Stimulated activated CD8-positive, alpha-beta memory T cell treated with anti-CD3 and anti-CD28 coated beads, Interleukin-4, amount 100 ng/mL, for 48 hours (primary cell): Measurements from ENCODE around the gene ATP2A2.
"Not testable (repeated sequence)": the region's sequence is repeated elsewhere in the genome, so short reads cannot be mapped to it uniquely, and the experiment has no call there.

Experiments used
- DNase-seq: peaks from one replicate; pipeline ENCODE4 v3.0.0-alpha.2; 2020

The ATP2A2 gene

DNA sequence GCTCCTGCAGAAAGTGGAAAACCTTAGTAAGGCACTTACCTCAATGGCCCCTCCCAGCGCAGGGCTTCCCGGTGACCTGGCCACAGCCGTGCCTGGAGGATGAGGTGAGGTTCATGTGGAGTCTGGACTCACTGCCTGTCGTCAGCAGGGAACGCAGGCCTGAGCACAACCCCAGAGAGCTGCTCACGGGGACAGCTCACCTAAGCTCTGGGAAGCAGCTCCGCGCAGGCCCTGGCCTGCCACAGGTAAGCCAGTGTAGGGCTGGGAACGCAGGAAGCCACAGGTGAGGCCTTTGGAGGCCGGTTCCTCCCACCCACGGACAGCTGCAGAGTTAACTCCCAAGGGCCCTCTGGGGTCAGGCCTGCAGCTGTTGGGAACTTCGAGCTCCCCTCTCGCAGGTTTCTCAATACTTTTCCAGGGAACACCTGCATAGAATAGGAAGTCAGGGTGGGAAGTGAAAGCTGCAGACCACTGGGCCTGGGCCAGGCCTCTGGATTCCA is 89.7 kb downstream of the ATP2A2 start:
- no peak for DNase-seq

- DNase-seq, result no peak
Observed at GRCh38 chr12:110371408-110372055, 90.5 kb downstream of the ATP2A2 start.

DNA sequence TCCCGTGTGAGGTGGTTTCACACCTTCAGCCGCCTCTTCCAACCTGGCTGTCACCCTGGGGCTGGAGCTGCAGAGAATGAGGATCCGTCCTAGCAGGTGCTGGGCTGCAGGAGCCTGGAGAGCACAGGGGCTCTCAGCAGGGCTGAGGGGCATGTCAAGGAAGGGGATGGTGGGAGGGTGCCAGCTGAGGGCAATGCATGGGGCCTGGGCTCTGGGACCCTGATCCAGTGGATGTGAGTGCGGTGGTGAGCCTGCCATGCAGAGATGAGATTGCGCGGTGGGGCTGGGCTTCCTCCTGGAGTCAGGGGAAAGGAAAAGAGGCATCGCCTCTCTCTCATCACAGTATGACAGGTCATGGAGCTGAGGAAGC is 91.0 kb downstream of the ATP2A2 start:
- DNase-seq, result no peak

DNA sequence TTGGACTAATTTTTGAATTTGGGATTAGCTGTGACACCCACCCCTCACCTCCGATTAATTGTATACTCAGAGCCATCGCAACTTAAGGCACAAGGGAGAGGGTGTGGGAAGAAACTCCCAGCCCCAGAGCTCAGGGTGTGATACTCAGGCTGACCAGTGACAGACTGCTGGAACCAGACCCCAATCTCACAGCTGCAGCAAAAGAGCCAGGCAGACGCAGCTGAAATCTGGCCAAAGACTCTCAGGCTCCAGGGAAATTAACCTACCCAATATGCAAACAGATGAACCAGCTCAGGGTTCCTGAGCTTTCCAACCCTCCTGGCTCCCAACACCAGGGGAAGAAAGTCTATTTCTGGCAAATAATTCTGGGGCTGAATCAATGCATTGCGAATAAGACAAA is 92.0 kb downstream of the ATP2A2 start:
- no peak for DNase-seq

- DNase-seq, result no peak
Observed at GRCh38 chr12:110373425-110373824, 92.4 kb downstream of the ATP2A2 start.

DNA sequence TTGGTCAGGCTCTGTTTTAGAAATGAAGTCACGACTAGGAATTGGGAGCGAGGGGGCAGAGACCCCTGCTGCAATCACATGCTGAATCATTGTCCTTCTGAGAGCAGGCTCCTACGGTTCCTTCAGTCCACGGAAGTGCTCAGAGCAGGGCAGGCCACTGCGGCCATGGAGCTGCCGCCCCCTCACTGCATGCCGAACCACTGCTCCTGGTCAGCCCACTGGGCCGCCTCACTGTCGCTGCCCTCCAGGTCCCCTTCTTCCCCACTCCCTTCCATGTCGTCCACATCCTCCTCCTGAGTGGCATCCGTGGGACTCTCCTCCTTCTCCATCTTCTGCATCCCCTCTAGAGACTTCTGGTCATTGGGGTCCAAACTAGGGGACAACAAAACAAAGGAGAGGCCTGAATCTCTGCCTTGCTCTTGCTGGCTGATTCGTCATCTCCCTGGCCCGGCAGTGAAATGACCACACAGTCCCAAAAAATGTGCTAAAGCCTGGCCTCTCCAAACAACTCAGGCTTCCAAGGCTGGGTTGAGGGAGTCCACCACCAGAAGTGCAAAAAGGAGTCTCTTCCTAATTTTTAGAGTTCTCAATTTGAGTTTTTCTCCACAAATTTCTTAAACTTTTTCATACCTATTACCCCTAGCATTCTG is 93.0 kb downstream of the ATP2A2 start:
- no peak for DNase-seq

DNA sequence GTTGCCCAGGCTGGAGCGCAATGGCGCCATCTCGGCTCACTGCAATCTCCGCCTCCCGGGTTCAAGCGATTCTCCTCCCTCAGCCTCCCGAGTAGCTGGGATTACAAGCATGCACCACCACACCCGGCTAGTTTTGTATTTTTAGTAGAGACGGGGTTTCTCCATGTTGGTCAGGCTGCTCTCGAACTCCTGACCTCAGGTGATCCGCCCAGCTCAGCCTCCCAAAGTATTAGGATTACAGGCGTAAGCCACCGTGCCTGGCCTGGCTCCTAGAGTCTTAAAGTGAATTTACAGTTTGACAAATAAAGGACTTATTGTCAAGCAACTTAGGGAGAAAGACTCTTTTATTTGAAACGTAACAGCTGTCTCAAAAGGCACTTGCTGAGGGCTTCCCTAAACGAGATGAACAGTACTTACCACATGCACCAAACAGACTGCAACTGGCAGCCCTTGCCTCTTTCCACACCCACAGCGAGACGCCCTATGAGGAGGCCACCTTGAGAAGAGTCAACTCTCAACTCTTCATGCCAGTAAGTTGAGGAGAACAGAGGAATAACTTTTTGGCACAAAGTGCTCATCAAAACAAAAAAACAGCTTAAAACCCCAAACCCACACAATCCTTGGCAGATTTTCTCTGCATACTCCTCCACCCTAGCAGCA is 97.2 kb downstream of the ATP2A2 start:
- DNase-seq, result not testable (repeated sequence)

GRCh38 chr12:110379197-110379596 is 98.2 kb downstream of the ATP2A2 start:
- DNase-seq, result no peak

- no peak for DNase-seq
Observed at GRCh38 chr12:110379631-110380030, 98.6 kb downstream of the ATP2A2 start.

GRCh38 chr12:110382683-110383082 is 101.6 kb downstream of the ATP2A2 start:
- no peak for DNase-seq
